ENCODE measurements around the gene PRPSAP2.

Gene PRPSAP2

GRCh38 chr17:18896146-18896545 is 38.2 kb downstream of the PRPSAP2 start:
- TF ChIP-seq, protein P1, sequence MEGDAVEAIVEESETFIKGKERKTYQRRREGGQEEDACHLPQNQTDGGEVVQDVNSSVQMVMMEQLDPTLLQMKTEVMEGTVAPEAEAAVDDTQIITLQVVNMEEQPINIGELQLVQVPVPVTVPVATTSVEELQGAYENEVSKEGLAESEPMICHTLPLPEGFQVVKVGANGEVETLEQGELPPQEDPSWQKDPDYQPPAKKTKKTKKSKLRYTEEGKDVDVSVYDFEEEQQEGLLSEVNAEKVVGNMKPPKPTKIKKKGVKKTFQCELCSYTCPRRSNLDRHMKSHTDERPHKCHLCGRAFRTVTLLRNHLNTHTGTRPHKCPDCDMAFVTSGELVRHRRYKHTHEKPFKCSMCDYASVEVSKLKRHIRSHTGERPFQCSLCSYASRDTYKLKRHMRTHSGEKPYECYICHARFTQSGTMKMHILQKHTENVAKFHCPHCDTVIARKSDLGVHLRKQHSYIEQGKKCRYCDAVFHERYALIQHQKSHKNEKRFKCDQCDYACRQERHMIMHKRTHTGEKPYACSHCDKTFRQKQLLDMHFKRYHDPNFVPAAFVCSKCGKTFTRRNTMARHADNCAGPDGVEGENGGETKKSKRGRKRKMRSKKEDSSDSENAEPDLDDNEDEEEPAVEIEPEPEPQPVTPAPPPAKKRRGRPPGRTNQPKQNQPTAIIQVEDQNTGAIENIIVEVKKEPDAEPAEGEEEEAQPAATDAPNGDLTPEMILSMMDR (IDR thresholded peaks at IDR 0.05; ENCODE audit: control insufficient read depth, extremely low read depth, insufficient read depth): no peak
- H3K4me3 ChIP-seq (ENCODE audit: low read depth, low read length): no peak overlapping the region

DNA sequence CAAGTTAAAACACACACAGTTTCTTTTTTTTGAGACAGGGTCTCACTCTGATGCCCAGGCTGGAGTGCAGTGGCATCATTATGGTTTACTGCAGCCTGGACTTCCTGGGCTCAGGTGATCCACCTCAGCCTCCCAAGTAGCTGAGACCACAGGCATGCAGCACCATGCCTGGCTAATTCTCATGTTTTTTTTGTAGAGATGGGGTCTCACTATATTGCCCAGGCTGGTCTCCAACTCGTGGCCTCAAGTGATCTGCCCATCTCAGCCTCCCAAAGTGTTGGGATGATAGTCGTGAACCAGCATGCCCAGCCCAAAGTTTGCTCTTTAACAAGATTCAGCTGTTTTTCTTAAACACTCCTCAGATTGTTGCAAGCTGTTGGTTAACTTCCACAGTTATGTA is 39.0 kb downstream of the PRPSAP2 start:
- no peak for DNase-seq (ENCODE audit: low read depth)
- TF ChIP-seq, protein P1 (IDR thresholded peaks at IDR 0.05; ENCODE audit: control insufficient read depth, extremely low read depth, insufficient read depth): no peak
- no peak overlapping the region for H3K4me3 ChIP-seq (ENCODE audit: low read depth, low read length)

More at GRCh38 chr17:18896146-18896545, 38.2 kb downstream of the PRPSAP2 start:
- DNase-seq (ENCODE audit: low read depth): no peak

GRCh38 chr17:18904482-18904881 is 46.6 kb downstream of the PRPSAP2 start:
- H3K4me3 ChIP-seq (ENCODE audit: low read depth, low read length): no peak overlapping the region
- TF ChIP-seq, protein P1 (IDR thresholded peaks at IDR 0.05; ENCODE audit: control insufficient read depth, extremely low read depth, insufficient read depth): no peak
- no peak for DNase-seq (ENCODE audit: low read depth)

GRCh38 chr17:18905226-18905625 is 47.3 kb downstream of the PRPSAP2 start:
- no peak overlapping the region for H3K4me3 ChIP-seq (ENCODE audit: low read depth, low read length)
- DNase-seq (ENCODE audit: low read depth): no peak
- TF ChIP-seq, protein P1 (IDR thresholded peaks at IDR 0.05; ENCODE audit: control insufficient read depth, extremely low read depth, insufficient read depth): no peak

GRCh38 chr17:18910326-18910725 is 52.4 kb downstream of the PRPSAP2 start:
- DNase-seq (ENCODE audit: low read depth): no peak
- TF ChIP-seq, protein P1 (IDR thresholded peaks at IDR 0.05; ENCODE audit: control insufficient read depth, extremely low read depth, insufficient read depth): no peak
- H3K4me3 ChIP-seq (ENCODE audit: low read depth, low read length): no peak overlapping the region

GRCh38 chr17:18910881-18911280 is 53.0 kb downstream of the PRPSAP2 start:
- no peak overlapping the region for H3K4me3 ChIP-seq (ENCODE audit: low read depth, low read length)
- TF ChIP-seq, protein P1 (IDR thresholded peaks at IDR 0.05; ENCODE audit: control insufficient read depth, extremely low read depth, insufficient read depth): no peak
- DNase-seq (ENCODE audit: low read depth): no peak

DNA sequence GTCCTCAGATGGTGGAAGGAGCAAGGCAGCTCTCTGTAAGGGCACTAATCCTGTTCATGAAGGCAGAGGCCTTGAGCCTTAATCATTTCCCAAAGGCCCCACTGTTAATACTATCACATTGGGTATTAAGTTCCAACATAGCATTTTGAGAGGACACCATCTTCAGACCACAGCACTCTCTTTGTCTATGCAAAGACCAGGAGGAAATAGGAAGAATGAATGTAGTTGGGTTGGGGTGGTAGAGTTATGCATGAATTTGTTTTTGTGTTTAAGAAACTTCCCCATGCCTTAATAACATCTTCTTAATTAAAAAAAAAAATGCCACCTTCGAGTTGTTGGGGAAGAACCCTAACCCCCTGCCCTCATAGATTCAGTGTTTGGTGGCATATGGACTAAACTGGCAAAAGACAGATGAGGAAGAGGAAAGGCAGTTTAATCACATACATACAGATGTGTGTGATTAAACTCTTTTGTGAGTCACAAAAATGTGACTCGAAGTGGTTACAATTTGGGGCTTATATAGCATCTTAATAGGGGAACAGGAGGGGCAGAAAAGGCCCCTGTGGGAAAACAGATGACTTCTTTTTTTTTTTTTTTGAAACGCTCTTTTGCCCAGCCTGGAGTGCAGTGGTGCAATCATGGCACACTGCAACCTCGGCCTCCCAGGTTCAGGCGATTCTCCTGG is 59.0 kb downstream of the PRPSAP2 start:
- DNase-seq (ENCODE audit: low read depth): no peak
- H3K4me3 ChIP-seq (ENCODE audit: low read depth, low read length): no peak overlapping the region
- TF ChIP-seq, protein P1 (IDR thresholded peaks at IDR 0.05; ENCODE audit: control insufficient read depth, extremely low read depth, insufficient read depth): no peak
